ENCODE results near the gene IL17B.

- no peak for TF ChIP-seq CTCF (CRISPR knock-in tag; IDR thresholded peaks at IDR 0.05)
- TF ChIP-seq POLR2A (IDR thresholded peaks at IDR 0.05; ENCODE audit: insufficient read depth in 1 of 2, low read depth in 2 of 2, low read length in 2 of 2): no peak
- no peak for TF ChIP-seq ISX (CRISPR knock-in tag; conservative IDR thresholded peaks at IDR 0.05)
- TF ChIP-seq ATF1 (CRISPR knock-in tag; IDR thresholded peaks at IDR 0.05): no peak
- no peak for TF ChIP-seq ZNF609 (CRISPR knock-in tag; IDR thresholded peaks at IDR 0.05; ENCODE audit: borderline replicate concordance)
- no peak for TF ChIP-seq ZNF138 (CRISPR knock-in tag; IDR thresholded peaks at IDR 0.05; ENCODE audit: low read depth)
- TF ChIP-seq ZBTB10 (CRISPR knock-in tag; IDR thresholded peaks at IDR 0.05; ENCODE audit: borderline replicate concordance): no peak
- TF ChIP-seq EZH2 (conservative IDR thresholded peaks at IDR 0.05; ENCODE audit: low read depth, low read length): no peak
- TF ChIP-seq ZZZ3 (CRISPR knock-in tag; IDR thresholded peaks at IDR 0.05; ENCODE audit: borderline replicate concordance): no peak
- no peak for TF ChIP-seq TBP (CRISPR knock-in tag; IDR thresholded peaks at IDR 0.05)
- no peak for TF ChIP-seq SYNCRIP (IDR thresholded peaks at IDR 0.05; ENCODE audit: insufficient read depth, low read depth, low read length)
- TF ChIP-seq KAT7 (CRISPR knock-in tag; IDR thresholded peaks at IDR 0.05; ENCODE audit: borderline replicate concordance): no peak
Observed at GRCh38 chr5:149407323-149408251, 28.5 kb upstream of the IL17B start.
